ENCODE data around the gene ATXN1. TPM values are rescaled to one million over a fixed set of nuclear protein-coding genes. Genes with fewer than 3 reads are reported as not detected.

The ATXN1 gene
- polyA plus RNA-seq, 1 donor from 2014 or later, result 28.2 TPM

DNA sequence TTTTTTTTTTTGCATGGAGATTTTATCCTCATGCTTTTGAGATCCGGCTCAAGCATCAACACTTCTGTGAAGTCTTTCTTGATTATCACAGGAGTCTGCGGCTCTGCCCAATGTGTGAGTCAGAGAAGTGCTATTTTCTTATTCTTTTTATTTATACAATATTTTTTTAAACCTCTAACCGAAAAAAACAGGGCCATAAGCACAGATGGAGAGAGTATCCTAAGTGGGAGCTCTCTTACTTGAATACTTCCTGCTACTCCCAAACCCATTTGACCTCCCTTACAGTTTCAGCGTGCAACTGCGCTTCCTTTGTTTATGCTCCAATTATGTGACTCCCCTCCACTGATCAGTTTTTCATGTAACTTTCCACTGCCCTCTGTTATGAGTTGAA, 8.7 kb upstream of the ATXN1 start:
- Histone ChIP-seq H3K27ac (ENCODE audit: low read length) (no peak overlapping the region), H3K9ac (ENCODE audit: low read length) (no peak overlapping the region), H2AFZ (ENCODE audit: low read depth, low read length) (no peak overlapping the region)

DNA sequence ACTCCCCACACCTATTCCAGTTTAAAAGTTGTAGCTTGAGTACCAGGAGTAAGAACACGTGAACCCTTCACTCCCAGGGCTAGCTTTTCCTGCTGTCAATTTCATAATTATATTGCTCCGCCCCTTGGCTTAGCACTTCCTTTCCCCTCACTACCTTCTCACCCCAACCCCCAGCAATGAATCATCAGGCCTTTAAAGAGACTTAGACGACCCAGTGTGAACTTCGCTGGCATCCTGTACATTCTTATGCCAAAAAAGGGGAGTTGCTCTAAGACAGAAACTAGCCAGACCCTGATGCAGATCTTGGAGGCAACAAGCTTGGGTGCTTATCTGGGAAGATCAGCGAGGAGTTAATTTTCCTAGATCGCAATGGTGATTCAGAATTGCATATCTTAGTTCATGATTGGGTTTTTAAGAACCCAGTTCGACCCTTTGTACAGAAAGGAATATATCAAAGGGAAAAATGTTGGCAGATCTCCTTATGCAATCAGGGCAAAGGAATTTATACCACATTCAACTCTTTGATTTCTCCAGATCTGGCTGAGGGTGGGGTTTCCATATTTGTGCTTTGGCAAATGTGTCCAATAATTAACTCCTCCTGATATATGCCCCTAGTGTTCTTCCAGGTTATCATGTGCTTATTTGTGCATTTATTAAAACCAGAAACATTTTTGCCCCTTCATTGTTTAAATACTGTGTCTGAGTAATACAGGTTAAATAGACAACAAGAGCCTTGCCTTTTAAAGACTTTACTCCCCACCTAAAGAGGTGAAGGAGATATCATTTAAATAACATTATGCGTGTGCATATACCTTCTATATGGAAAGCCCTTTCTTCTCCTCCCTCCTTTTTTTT, 8.1 kb upstream of the ATXN1 start:
- H3K79me2 ChIP-seq (replicated peaks; ENCODE audit: insufficient read depth, low read length), result no peaks in the 10 kb centered on the region
- no peak overlapping the region for H3K9ac ChIP-seq (ENCODE audit: low read length)
- TF ChIP-seq, protein P1, sequence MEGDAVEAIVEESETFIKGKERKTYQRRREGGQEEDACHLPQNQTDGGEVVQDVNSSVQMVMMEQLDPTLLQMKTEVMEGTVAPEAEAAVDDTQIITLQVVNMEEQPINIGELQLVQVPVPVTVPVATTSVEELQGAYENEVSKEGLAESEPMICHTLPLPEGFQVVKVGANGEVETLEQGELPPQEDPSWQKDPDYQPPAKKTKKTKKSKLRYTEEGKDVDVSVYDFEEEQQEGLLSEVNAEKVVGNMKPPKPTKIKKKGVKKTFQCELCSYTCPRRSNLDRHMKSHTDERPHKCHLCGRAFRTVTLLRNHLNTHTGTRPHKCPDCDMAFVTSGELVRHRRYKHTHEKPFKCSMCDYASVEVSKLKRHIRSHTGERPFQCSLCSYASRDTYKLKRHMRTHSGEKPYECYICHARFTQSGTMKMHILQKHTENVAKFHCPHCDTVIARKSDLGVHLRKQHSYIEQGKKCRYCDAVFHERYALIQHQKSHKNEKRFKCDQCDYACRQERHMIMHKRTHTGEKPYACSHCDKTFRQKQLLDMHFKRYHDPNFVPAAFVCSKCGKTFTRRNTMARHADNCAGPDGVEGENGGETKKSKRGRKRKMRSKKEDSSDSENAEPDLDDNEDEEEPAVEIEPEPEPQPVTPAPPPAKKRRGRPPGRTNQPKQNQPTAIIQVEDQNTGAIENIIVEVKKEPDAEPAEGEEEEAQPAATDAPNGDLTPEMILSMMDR (IDR thresholded peaks at IDR 0.05; ENCODE audit: poor library complexity, severe bottlenecking), result no peak
- no peaks in the 10 kb centered on the region for H3K27me3 ChIP-seq (ENCODE audit: insufficient read depth, low read depth, low read length)
- peak overlapping the region; percentile 22 for H3K27ac ChIP-seq (ENCODE audit: low read length)
- H3K9me2 ChIP-seq (ENCODE audit: insufficient read depth, low read length), result no peaks in the 10 kb centered on the region
- H3K4me2 ChIP-seq (ENCODE audit: low read length), result no peak overlapping the region
- no peak overlapping the region for H3K4me3 ChIP-seq (ENCODE audit: low read length)
- H4K20me1 ChIP-seq (ENCODE audit: insufficient read depth), result no peaks in the 10 kb centered on the region
- H3F3A ChIP-seq (ENCODE audit: insufficient read depth, low read length, poor library complexity, severe bottlenecking), result peaks cover 3% of the 10 kb centered on the region
- H2AFZ ChIP-seq (ENCODE audit: low read depth, low read length), result no peak overlapping the region
- H3K9me3 ChIP-seq (ENCODE audit: low read length), result no peaks in the 10 kb centered on the region
- no peaks in the 10 kb centered on the region for H3K36me3 ChIP-seq (ENCODE audit: insufficient read depth, low read length)

More for the DNA sequence above, 8.7 kb upstream of the ATXN1 start:
- H3K4me3 ChIP-seq (ENCODE audit: low read length), result no peak overlapping the region
- no peak overlapping the region for H3K4me2 ChIP-seq (ENCODE audit: low read length)
- no peaks in the 10 kb centered on the region for H3K79me2 ChIP-seq (replicated peaks; ENCODE audit: insufficient read depth, low read length)
- no peaks in the 10 kb centered on the region for H3K9me3 ChIP-seq (ENCODE audit: low read length)
- TF ChIP-seq TAF1 (IDR thresholded peaks at IDR 0.05; ENCODE audit: low read depth) (no peak), RAD21 (conservative IDR thresholded peaks at IDR 0.05) (no peak), SMC3 (conservative IDR thresholded peaks at IDR 0.05; ENCODE audit: poor library complexity) (no peak), EZH2 (IDR thresholded peaks at IDR 0.05; ENCODE audit: borderline replicate concordance, insufficient read depth, low read length, poor library complexity, severe bottlenecking) (no peak), MXI1 (conservative IDR thresholded peaks at IDR 0.05; ENCODE audit: poor library complexity, severe bottlenecking) (no peak), EP300 (conservative IDR thresholded peaks at IDR 0.05; ENCODE audit: poor library complexity, severe bottlenecking) (no peak), POLR2AphosphoS5 (IDR thresholded peaks at IDR 0.05) (no peak)
- TF ChIP-seq, protein P1 (IDR thresholded peaks at IDR 0.05; ENCODE audit: poor library complexity, severe bottlenecking), result no peak
- TF ChIP-seq, protein P2, sequence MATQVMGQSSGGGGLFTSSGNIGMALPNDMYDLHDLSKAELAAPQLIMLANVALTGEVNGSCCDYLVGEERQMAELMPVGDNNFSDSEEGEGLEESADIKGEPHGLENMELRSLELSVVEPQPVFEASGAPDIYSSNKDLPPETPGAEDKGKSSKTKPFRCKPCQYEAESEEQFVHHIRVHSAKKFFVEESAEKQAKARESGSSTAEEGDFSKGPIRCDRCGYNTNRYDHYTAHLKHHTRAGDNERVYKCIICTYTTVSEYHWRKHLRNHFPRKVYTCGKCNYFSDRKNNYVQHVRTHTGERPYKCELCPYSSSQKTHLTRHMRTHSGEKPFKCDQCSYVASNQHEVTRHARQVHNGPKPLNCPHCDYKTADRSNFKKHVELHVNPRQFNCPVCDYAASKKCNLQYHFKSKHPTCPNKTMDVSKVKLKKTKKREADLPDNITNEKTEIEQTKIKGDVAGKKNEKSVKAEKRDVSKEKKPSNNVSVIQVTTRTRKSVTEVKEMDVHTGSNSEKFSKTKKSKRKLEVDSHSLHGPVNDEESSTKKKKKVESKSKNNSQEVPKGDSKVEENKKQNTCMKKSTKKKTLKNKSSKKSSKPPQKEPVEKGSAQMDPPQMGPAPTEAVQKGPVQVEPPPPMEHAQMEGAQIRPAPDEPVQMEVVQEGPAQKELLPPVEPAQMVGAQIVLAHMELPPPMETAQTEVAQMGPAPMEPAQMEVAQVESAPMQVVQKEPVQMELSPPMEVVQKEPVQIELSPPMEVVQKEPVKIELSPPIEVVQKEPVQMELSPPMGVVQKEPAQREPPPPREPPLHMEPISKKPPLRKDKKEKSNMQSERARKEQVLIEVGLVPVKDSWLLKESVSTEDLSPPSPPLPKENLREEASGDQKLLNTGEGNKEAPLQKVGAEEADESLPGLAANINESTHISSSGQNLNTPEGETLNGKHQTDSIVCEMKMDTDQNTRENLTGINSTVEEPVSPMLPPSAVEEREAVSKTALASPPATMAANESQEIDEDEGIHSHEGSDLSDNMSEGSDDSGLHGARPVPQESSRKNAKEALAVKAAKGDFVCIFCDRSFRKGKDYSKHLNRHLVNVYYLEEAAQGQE (IDR thresholded peaks at IDR 0.05; ENCODE audit: borderline replicate concordance), result no peak
- H3K9me2 ChIP-seq (ENCODE audit: insufficient read depth, low read length), result no peaks in the 10 kb centered on the region
- peaks cover 3% of the 10 kb centered on the region for H3F3A ChIP-seq (ENCODE audit: insufficient read depth, low read length, poor library complexity, severe bottlenecking)
- no peaks in the 10 kb centered on the region for H4K20me1 ChIP-seq (ENCODE audit: insufficient read depth)
- no peaks in the 10 kb centered on the region for H3K36me3 ChIP-seq (ENCODE audit: insufficient read depth, low read length)
- H3K27me3 ChIP-seq (ENCODE audit: insufficient read depth, low read depth, low read length), result no peaks in the 10 kb centered on the region

All from neural cell (in vitro differentiated cells).